Measurements from ENCODE around the gene EIF5AL1.
"Not testable (repeated sequence)": the region's sequence is repeated elsewhere in the genome, so short reads cannot be mapped to it uniquely, and the experiment has no call there.

- TF ChIP-seq DMAP1 (CRISPR knock-in tag; IDR thresholded peaks at IDR 0.05); CCAR2 (optimal IDR thresholded peaks at IDR 0.05; ENCODE audit: low read depth, low read length); HDAC2 (CRISPR knock-in tag; IDR thresholded peaks at IDR 0.05); ZNF430 (CRISPR knock-in tag; IDR thresholded peaks at IDR 0.05); ARID4A (CRISPR knock-in tag; IDR thresholded peaks at IDR 0.05; ENCODE audit: borderline replicate concordance); POLR2A (IDR thresholded peaks at IDR 0.05; ENCODE audit: insufficient read depth in 1 of 2, low read depth in 2 of 2, low read length in 2 of 2); ZNF274 (CRISPR knock-in tag; IDR thresholded peaks at IDR 0.05); PCBP2 (optimal IDR thresholded peaks at IDR 0.05; ENCODE audit: low read depth, low read length, poor library complexity, severe bottlenecking); ZZZ3 (CRISPR knock-in tag; IDR thresholded peaks at IDR 0.05; ENCODE audit: borderline replicate concordance): not testable (repeated sequence)
- TF ChIP-seq, protein P1, sequence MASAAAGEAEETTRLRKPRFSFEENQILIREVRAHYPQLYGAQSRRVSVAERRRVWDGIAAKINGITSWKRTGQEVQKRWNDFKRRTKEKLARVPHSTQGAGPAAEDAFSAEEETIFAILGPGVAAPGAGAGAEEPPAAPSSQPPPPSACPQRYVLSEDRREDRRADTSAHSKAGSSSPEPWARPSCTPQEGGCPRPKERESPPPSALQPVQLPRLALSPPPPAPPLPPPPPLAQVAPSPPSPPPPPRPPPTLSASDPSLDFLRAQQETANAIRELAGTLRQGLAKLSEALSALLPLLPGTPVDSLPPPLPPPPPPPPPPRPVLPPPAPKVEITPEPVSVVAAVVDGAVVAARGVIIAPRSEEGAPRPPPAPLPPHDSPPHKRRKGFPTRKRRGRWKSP (CRISPR knock-in tag; IDR thresholded peaks at IDR 0.05): not testable (repeated sequence)
- TF ChIP-seq, protein P2, sequence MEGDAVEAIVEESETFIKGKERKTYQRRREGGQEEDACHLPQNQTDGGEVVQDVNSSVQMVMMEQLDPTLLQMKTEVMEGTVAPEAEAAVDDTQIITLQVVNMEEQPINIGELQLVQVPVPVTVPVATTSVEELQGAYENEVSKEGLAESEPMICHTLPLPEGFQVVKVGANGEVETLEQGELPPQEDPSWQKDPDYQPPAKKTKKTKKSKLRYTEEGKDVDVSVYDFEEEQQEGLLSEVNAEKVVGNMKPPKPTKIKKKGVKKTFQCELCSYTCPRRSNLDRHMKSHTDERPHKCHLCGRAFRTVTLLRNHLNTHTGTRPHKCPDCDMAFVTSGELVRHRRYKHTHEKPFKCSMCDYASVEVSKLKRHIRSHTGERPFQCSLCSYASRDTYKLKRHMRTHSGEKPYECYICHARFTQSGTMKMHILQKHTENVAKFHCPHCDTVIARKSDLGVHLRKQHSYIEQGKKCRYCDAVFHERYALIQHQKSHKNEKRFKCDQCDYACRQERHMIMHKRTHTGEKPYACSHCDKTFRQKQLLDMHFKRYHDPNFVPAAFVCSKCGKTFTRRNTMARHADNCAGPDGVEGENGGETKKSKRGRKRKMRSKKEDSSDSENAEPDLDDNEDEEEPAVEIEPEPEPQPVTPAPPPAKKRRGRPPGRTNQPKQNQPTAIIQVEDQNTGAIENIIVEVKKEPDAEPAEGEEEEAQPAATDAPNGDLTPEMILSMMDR (CRISPR knock-in tag; IDR thresholded peaks at IDR 0.05): not testable (repeated sequence)
Observed at GRCh38 chr10:79522464-79522863, 10.1 kb downstream of the EIF5AL1 start.
